ENCODE measurements around the gene SETD6.

DNA sequence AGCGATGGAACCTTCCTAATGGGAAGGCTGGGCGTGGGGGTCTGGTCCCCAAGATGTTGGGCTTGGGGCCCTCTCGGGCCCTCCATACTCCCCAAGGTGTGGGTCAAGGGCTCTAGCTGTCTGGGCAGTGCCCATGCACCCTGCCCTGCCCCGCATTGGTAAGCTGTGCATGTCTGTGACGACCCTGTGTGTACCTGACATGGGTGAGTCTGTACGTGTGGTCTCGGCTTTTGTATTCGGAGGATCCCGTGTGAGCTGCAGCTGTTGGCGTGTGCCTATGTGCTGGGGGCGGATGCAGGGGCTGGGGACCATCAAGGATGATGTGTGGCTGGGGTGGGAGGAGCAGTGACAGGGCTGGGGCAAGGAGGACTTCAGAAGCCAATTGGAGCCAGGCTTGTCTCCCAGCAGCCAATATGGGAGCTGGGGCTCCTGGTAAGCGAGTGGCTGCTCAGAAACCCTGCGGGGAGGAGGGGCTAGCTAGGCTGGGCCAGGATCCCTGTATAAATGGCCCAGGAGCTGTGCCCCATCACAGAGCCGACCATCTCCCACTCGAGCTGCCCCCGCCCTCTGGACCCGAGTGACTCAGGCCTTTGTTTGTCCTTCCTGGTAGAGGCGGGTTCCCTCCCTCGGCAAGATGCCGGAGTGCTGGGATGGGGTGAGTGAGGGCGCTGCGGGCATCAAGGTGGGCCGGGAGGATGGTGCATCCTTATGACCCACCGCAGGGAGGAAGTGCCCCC, 15.5 kb upstream of the SETD6 start, which contains the start of gene NDRG4:
- TF ChIP-seq, protein P1, sequence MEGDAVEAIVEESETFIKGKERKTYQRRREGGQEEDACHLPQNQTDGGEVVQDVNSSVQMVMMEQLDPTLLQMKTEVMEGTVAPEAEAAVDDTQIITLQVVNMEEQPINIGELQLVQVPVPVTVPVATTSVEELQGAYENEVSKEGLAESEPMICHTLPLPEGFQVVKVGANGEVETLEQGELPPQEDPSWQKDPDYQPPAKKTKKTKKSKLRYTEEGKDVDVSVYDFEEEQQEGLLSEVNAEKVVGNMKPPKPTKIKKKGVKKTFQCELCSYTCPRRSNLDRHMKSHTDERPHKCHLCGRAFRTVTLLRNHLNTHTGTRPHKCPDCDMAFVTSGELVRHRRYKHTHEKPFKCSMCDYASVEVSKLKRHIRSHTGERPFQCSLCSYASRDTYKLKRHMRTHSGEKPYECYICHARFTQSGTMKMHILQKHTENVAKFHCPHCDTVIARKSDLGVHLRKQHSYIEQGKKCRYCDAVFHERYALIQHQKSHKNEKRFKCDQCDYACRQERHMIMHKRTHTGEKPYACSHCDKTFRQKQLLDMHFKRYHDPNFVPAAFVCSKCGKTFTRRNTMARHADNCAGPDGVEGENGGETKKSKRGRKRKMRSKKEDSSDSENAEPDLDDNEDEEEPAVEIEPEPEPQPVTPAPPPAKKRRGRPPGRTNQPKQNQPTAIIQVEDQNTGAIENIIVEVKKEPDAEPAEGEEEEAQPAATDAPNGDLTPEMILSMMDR (IDR thresholded peaks at IDR 0.05): no peak
- TF ChIP-seq POLR2A (IDR thresholded peaks at IDR 0.05; ENCODE audit: low read depth): no peak
- TF ChIP-seq POLR2AphosphoS5 (IDR thresholded peaks at IDR 0.05): no peak

All from esophagus muscularis mucosa (tissue), 3 donors.